ENCODE measurements around the gene PPM1H. TPM values are rescaled to one million over a fixed set of nuclear protein-coding genes. Genes with fewer than 3 reads are reported as not detected.

Gene PPM1H
- total and polyA plus RNA-seq, 4 donors: 2.3 to 7.2 (median 4.1) TPM

- H3K4me3 ChIP-seq (ENCODE audit: low read depth in 1 of 3, low read length in 3 of 3): no peak overlapping the region
- no peak overlapping the region for H3K27ac ChIP-seq (ENCODE audit: low read depth in 1 of 2, low read length in 2 of 2)
- TF ChIP-seq REST (IDR thresholded peaks at IDR 0.05) (no peak), FOXA2 (IDR thresholded peaks at IDR 0.05) (no peak), CTCF (IDR thresholded peaks at IDR 0.05; ENCODE audit: low read depth, low read length, missing input control) (no peak), TAF1 (conservative IDR thresholded peaks at IDR 0.05) (no peak), HNF4G (IDR thresholded peaks at IDR 0.05) (no peak), FOXA1 (IDR thresholded peaks at IDR 0.05) (no peak), YY1 (IDR thresholded peaks at IDR 0.05) (no peak), RAD21 (IDR thresholded peaks at IDR 0.05) (no peak), GABPA (IDR thresholded peaks at IDR 0.05 in 1 of 2, conservative IDR thresholded peaks at IDR 0.05 in 1 of 2) (no peak)
- DNase-seq (ENCODE audit: low spot score): no peak
- no peak overlapping the region for H3K9ac ChIP-seq (ENCODE audit: low read depth in 1 of 2, low read length in 2 of 2)
- H3K9me3 ChIP-seq (ENCODE audit: control insufficient read depth in 4 of 4, low read length in 3 of 4): no peaks in the 10 kb centered on the region
- no peaks in the 10 kb centered on the region for H3K4me1 ChIP-seq (ENCODE audit: control insufficient read depth in 4 of 4, insufficient read depth in 4 of 4, low read length in 3 of 4)
- H3K27me3 ChIP-seq (ENCODE audit: control insufficient read depth in 4 of 4, insufficient read depth in 4 of 4, low read length in 3 of 4): no peaks in the 10 kb centered on the region
- no peaks in the 10 kb centered on the region for H3K36me3 ChIP-seq (ENCODE audit: control insufficient read depth in 4 of 4, insufficient read depth in 3 of 4, low read depth in 1 of 4, low read length in 3 of 4)
- WGBS: 95% methylated on average over 2 of the region's 2 CpGs
Measured at GRCh38 chr12:62643486-62643885, 291.5 kb downstream of the PPM1H start.

- Histone ChIP-seq H3K27ac (ENCODE audit: low read depth in 1 of 2, low read length in 2 of 2) (no peak overlapping the region), H3K27me3 (ENCODE audit: control insufficient read depth in 4 of 4, insufficient read depth in 4 of 4, low read length in 3 of 4) (no peaks in the 10 kb centered on the region), H3K36me3 (ENCODE audit: control insufficient read depth in 4 of 4, insufficient read depth in 3 of 4, low read depth in 1 of 4, low read length in 3 of 4) (no peaks in the 10 kb centered on the region), H3K4me1 (ENCODE audit: control insufficient read depth in 4 of 4, insufficient read depth in 4 of 4, low read length in 3 of 4) (no peaks in the 10 kb centered on the region), H3K4me3 (ENCODE audit: low read depth in 1 of 3, low read length in 3 of 3) (no peak overlapping the region), H3K9ac (ENCODE audit: low read depth in 1 of 2, low read length in 2 of 2) (no peak overlapping the region), H3K9me3 (ENCODE audit: control insufficient read depth in 4 of 4, low read length in 3 of 4) (no peaks in the 10 kb centered on the region)
- no peak for TF ChIP-seq SP1 (IDR thresholded peaks at IDR 0.05)
- no peak for TF ChIP-seq EGR1 (IDR thresholded peaks at IDR 0.05; ENCODE audit: low read depth in 2 of 2)
- TF ChIP-seq MAX (IDR thresholded peaks at IDR 0.05): no peak
- TF ChIP-seq RAD21 (IDR thresholded peaks at IDR 0.05): no peak
- no peak for TF ChIP-seq FOXA2 (IDR thresholded peaks at IDR 0.05)
- TF ChIP-seq NR2F2 (IDR thresholded peaks at IDR 0.05): no peak
- TF ChIP-seq RXRA (IDR thresholded peaks at IDR 0.05): no peak
- TF ChIP-seq TAF1 (conservative IDR thresholded peaks at IDR 0.05): no peak
- TF ChIP-seq GABPA (IDR thresholded peaks at IDR 0.05 in 1 of 2, conservative IDR thresholded peaks at IDR 0.05 in 1 of 2): no peak
- no peak for TF ChIP-seq JUND (IDR thresholded peaks at IDR 0.05)
- no peak for TF ChIP-seq ATF3 (IDR thresholded peaks at IDR 0.05)
- TF ChIP-seq CTCF (IDR thresholded peaks at IDR 0.05; ENCODE audit: low read depth, low read length, missing input control): no peak
- no peak for TF ChIP-seq HNF4A (conservative IDR thresholded peaks at IDR 0.05)
- TF ChIP-seq ZBTB33 (IDR thresholded peaks at IDR 0.05): no peak
- WGBS: 88% methylated on average over 2 of the region's 2 CpGs
- no peak for DNase-seq (ENCODE audit: low spot score)
Measured at GRCh38 chr12:62642486-62642885, 292.5 kb downstream of the PPM1H start.

Data from liver (tissue), 9 donors.